Lower leg skin (tissue), 4 donors: ENCODE results near the gene KAZN. TPM values are rescaled to one million over a fixed set of nuclear protein-coding genes. Genes with fewer than 3 reads are reported as not detected.

Experiments
- DNase-seq, 2 donors: peaks; one replicate each; pipeline ENCODE4 v3.0.0-alpha.2; 2019; ENCODE audit warnings: low spot score in 2 of 2
- H3K4me3 ChIP-seq: fragments of 200-600 bp; sonication (generic); 2 replicates; pipeline ENCODE4 v1.5.1; 2017; ENCODE audit warnings: mild to moderate bottlenecking, low read depth; ENCODE audit not compliant: poor library complexity, severe bottlenecking
- POLR2A ChIP-seq, 2 donors: fragments of 450-650 bp; IDR thresholded peaks; one replicate each; pipeline ENCODE4 v1.6.1; 2016 to 2017; ENCODE audit warnings: antibody characterized with exemption in 2 of 2, mild to moderate bottlenecking in 1 of 2, moderate library complexity in 1 of 2
- WGBS, 2 donors: methylation state at CpG; one replicate each; pipeline ENCODE4 v1.1.5; 2018; 5-methylcytosine and 5-hydroxymethylcytosine counted together
- intact Hi-C: fragments of 100-400 bp; cut with DNase I; formaldehyde crosslinking; loops from one replicate; pipeline ENCODE4 v1.15.0; 2023; ENCODE audit warnings: low total_unique reads
- total RNA-seq, 4 donors: library from RNA; depleted of rRNA; stranded (reverse); fragments of >200 nt; gene quantifications; one replicate each; pipeline ENCODE4 v1.1.0, GENCODE V29; 2016
- TF ChIP-seq, protein P1 (sequence below), 3 donors: fragments of 450-650 bp; IDR thresholded peaks; one replicate each; pipeline ENCODE4 v1.5.1; 2016; ENCODE audit warnings: antibody characterized with exemption in 3 of 3, mild to moderate bottlenecking in 3 of 3, moderate library complexity in 2 of 3

The KAZN gene
- total RNA-seq, 4 donors from 2014 or later = 21.4 to 36.0 (median 28.4) TPM

DNA sequence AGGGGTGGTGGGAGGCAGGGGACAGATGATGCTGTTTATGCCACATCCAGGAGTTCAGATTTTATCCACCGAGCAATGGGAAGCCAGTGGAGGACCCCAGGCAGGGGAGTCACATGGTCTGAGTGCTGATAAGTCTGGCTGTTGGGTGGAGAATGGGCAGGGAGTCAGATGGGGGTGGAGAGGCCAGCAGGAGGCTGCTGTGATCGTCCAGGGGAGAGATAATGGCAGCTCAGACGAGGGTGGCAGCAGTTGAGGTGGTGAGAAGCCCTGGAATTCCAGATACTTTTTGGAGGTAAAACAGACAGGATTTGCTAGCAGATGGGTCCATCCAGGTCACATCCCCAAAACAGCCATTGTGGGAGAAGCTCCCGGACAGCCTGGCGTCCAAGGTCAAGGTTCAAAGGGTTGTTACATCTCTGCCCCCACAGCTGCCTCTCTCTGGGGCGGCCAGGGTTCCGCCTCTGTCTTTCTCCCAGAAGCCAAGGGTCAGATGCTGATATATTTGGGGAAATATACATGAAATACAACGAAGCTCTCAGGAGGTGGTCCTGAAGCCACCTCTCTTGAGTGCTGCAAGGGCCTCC, 303.0 kb downstream of the KAZN start:
- no peak for TF ChIP-seq POLR2A (IDR thresholded peaks at IDR 0.05)
- TF ChIP-seq, protein P1, sequence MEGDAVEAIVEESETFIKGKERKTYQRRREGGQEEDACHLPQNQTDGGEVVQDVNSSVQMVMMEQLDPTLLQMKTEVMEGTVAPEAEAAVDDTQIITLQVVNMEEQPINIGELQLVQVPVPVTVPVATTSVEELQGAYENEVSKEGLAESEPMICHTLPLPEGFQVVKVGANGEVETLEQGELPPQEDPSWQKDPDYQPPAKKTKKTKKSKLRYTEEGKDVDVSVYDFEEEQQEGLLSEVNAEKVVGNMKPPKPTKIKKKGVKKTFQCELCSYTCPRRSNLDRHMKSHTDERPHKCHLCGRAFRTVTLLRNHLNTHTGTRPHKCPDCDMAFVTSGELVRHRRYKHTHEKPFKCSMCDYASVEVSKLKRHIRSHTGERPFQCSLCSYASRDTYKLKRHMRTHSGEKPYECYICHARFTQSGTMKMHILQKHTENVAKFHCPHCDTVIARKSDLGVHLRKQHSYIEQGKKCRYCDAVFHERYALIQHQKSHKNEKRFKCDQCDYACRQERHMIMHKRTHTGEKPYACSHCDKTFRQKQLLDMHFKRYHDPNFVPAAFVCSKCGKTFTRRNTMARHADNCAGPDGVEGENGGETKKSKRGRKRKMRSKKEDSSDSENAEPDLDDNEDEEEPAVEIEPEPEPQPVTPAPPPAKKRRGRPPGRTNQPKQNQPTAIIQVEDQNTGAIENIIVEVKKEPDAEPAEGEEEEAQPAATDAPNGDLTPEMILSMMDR (IDR thresholded peaks at IDR 0.05) = no peak

DNA sequence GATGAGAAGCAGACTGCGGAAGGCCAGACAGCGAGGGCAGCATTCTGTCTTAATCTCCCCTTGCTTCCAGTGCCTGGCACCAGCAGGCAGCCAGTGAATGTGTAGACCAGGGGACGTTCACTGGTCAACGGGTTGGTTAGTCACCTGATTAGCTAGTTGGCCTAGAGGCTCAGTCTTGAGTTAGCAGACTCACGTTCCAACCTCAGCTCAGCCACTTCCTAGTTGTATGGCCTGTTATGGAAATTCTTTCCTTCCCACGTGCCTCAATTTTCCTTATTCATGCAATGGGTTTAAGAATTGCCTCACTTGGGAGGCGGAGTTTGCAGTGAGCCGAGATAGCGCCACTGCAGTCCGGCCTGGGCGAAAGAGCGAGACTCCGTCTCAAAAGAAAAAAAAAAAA, 305.4 kb downstream of the KAZN start:
- no peak overlapping the region for H3K4me3 ChIP-seq
- 68 to 69% methylated on average over 13 of the region's 13 CpGs for WGBS, 2 donors
- DNase-seq = no peak
- no peak for TF ChIP-seq POLR2A (IDR thresholded peaks at IDR 0.05)
- TF ChIP-seq, protein P1 (IDR thresholded peaks at IDR 0.05) = no peak
- intact Hi-C loops = no loop called here

More for the DNA sequence above, 303.0 kb downstream of the KAZN start:
- WGBS, 2 donors = 78 to 87% methylated on average over 8 of the region's 8 CpGs
- no peak for DNase-seq
- intact Hi-C loops = no loop called here
- no peak overlapping the region for H3K4me3 ChIP-seq

DNA sequence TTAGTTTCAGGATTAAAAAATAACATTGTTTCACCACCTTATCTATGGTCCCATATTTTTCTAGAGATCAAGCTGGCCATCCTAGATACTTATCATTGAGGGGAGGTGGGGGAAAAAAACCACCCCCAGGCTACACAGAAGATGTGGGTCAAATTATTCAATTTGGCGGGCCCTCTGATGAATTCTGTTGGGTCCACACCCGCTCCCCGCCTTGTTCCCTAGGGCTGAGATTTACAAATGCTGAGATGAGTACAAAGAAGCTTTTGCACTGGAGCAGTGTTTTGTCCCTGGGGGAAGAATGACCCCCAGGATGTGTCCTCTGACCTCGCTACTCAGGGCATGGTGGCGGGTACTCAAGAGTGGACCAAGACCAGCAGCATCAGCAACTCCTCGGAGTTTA, 308.2 kb downstream of the KAZN start:
- WGBS, 2 donors = 63 to 70% methylated on average over 6 of the region's 6 CpGs
- intact Hi-C loops = no loop called here
- no peak overlapping the region for H3K4me3 ChIP-seq
- TF ChIP-seq, protein P1 (IDR thresholded peaks at IDR 0.05) = no peak
- TF ChIP-seq POLR2A (IDR thresholded peaks at IDR 0.05) = no peak
- DNase-seq = no peak

DNA sequence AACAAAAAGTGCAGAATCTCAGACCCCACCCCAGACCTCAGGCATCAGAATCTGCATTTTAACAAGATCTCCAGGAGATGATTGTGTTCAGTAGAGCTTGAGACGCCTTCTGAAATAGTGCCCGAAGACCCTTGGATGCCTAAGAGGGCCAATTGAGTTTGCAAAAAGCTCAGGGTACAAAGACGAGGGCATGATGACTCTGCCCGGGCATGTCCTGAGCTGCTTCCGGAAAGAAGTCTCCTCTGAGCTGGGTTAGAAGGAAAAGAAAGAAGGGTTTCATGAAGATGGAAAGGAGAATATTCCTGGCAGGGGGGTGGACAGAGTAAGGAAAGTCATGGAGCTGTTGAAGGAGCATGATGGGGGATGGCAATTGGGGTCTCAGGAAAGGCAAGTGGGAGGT, 308.9 kb downstream of the KAZN start:
- WGBS, 2 donors = 57 to 70% methylated on average over 5 of the region's 5 CpGs
- TF ChIP-seq POLR2A (IDR thresholded peaks at IDR 0.05) = no peak
- TF ChIP-seq, protein P1 (IDR thresholded peaks at IDR 0.05) = no peak
- no peak for DNase-seq
- intact Hi-C loops = no loop called here
- no peak overlapping the region for H3K4me3 ChIP-seq

DNA sequence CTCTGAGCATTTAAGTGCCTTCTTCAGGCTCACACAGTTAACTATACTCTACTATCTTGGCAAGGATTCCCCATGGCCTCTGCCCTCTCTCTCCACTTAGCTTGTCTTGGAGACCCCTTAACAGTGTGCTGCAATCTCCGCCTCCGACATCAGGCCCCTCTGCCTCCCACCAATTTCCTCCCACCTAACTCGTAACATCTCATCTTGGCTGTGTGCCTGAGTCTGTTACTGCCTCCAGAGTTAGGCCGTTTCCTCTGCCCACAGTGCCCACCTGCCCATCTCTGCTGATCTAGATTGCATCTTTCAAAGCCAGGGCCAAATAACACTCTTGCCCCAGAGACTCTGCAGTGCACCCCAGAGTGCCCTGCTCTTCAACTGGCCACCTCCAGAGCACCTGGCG, 310.8 kb downstream of the KAZN start:
- H3K4me3 ChIP-seq = no peak overlapping the region
- intact Hi-C loops = no loop called here
- 92 to 93% methylated on average over 5 of the region's 5 CpGs for WGBS, 2 donors
- DNase-seq = no peak
- no peak for TF ChIP-seq POLR2A (IDR thresholded peaks at IDR 0.05)
- TF ChIP-seq, protein P1 (IDR thresholded peaks at IDR 0.05) = no peak

DNA sequence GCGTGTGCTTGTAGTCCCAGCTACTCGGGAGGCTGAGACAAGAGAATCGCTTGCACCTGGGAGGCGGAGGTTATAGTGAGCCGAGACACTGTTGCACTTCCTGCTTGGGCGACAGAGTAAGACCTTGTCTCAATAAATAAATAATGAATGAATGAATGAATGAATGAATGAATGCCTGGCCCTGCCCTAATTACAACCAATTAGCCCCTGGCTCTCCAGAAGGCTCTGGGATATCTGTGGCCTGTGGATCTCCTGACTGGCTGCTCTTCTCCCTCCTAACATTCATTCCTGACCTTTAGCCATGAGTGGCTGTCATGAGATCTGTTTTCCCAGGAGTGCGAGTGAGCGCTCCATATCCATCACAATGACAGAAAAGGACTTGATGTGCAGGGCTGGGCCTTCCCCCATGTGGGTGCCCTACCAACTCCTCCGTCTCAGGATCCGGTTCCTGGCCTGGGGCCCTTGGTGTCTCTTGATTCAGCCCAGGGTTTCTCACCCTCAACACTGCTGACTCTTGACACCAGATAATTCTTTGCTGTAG, 311.5 kb downstream of the KAZN start:
- intact Hi-C loops = no loop called here
- 79 to 89% methylated on average over 10 of the region's 10 CpGs for WGBS, 2 donors
- TF ChIP-seq POLR2A (IDR thresholded peaks at IDR 0.05) = no peak
- TF ChIP-seq, protein P1 (IDR thresholded peaks at IDR 0.05) = no peak
- H3K4me3 ChIP-seq = no peak overlapping the region
- DNase-seq = no peak
